GM04504 (cell line): ENCODE measurements around the gene ASF1A.

ENCODE experiments used
- DNase-seq: peaks from one replicate; pipeline ENCODE4 v3.0.0-alpha.2; 2012; ENCODE audit warnings: low read depth

ASF1A gene

GRCh38 chr6:118913161-118913560 lies 19.2 kb downstream of the ASF1A start:
- no peak for DNase-seq

- DNase-seq, result no peak
These were observed 20.6 kb downstream of the ASF1A start for GRCh38 chr6:118914598-118914997.

- no peak for DNase-seq
These were observed 23.8 kb downstream of the ASF1A start for GRCh38 chr6:118917546-118918328.

DNA sequence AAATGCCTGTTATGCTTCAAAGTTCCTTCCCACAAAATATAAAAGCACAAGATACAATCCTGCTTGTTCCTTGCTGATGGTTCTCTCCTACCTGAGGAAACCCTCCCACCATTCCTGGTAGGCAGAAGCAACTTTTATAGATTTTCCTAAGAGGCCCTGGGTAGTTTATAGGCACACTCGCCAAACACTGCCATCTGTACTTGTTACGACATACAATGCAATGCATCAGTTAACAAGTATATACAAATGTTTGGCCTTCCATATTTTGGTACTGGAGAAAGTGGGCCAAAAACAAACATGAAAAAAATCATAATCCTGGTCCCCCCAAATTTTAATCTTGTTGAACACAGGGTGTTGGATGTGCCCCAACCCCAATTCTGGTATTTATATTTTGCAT lies 24.4 kb downstream of the ASF1A start:
- no peak for DNase-seq

DNA sequence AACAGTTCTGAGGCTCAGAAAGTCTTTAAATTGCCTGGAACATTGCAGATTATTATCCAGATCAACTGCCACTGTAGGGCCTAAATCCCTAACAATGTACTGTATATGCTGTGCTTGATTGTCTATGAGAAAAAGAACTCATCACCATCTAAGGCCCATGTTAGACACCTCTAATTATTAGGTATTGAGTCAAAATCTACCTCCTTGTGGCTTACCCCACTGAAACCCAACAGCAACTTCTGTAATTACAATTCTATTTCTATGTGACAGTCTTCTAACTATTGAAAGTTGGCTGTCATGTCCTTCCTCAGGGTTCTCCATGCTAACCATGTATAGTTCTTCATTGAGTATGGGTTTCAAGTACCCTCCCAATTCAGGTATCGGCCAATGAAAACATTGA lies 27.1 kb downstream of the ASF1A start:
- DNase-seq, result no peak

GRCh38 chr6:118923035-118923434 lies 29.1 kb downstream of the ASF1A start:
- DNase-seq, result no peak

- no peak for DNase-seq
These were observed 36.7 kb downstream of the ASF1A start for GRCh38 chr6:118930680-118931079.

- DNase-seq, result no peak
These were observed 37.5 kb downstream of the ASF1A start for GRCh38 chr6:118931436-118931835.

- DNase-seq, result no peak
These were observed 38.5 kb downstream of the ASF1A start for GRCh38 chr6:118932421-118932820.

DNA sequence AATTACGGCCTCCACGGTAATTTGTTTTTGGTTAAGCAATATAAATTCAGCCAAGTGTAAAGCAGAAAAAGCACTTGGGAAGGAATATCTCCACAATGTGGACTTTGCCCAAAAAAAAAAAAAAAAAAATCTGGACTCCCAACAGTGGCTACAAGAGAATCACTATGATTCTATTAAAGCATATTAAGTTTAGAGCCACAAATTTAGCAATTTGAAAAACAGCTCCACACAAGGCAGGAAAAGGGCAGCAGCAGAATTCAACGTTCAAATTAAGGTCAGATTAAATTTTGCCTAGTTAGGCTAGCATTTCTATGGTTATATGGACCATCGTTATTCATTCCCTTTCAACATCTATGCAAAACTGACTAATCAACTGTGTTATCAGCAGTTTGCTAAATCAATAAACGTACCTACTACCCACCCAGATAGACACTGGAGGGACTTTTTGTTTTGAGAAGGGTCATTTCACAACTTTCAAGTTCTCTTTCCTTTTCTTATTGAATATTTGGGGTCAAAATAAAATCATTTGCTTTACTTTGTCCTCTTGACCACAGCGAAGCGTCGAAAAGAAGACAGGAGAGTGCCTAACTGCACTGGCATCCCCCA lies 40.0 kb downstream of the ASF1A start:
- no peak for DNase-seq

DNA sequence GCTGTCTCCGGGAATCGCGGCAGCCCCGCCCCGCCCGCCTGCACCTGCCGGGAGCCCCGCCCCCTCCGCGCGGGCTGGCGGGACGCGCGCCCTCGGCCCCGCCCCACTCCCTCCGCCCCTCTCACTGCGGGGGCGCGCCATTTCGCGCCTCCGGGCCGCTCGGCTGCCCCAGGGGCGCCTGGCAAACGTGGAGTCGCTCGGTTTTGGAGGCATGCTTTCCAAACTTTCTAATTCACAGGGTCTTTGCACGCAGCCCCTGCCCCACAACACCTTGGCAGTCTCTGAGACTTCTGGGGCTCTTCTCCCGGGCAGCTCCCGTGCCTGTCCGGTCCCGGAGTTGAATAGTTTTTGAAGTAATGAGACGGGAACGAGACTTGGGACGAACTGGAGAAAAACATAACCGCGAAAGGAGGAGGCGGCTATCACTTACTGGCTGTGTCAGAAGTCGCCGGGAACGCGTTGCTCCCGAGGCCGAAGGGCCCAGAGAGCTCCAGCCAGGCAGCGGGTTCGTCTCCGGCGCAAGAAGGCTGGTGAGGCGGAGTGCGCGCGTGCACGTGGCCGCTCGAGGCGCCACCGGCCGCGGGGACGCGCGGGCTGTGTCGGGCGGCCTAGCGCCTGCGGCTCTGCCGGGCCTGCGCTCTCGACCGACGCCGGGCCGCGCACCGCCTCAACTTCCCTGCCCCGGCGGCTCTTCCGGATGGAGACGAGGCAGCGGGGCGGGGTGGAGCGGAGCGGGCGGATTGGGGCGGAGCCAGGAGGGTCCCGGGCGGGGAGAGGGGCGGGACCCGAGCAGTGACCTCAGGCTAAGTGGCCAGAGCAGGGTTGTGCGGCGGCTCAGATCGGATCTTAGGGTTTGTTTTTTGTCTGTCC lies 40.7 kb downstream of the ASF1A start, which contains the start of gene MCM9:
Gene MCM9 (minus strand): TSS at position 699 of the 870 bp plus-strand sequence. CDS start 3,436 bp downstream, outside the sequence.
- peak; percentile 53 for DNase-seq

- DNase-seq, result no peak
These were observed 41.3 kb downstream of the ASF1A start for GRCh38 chr6:118935331-118935668.

DNA sequence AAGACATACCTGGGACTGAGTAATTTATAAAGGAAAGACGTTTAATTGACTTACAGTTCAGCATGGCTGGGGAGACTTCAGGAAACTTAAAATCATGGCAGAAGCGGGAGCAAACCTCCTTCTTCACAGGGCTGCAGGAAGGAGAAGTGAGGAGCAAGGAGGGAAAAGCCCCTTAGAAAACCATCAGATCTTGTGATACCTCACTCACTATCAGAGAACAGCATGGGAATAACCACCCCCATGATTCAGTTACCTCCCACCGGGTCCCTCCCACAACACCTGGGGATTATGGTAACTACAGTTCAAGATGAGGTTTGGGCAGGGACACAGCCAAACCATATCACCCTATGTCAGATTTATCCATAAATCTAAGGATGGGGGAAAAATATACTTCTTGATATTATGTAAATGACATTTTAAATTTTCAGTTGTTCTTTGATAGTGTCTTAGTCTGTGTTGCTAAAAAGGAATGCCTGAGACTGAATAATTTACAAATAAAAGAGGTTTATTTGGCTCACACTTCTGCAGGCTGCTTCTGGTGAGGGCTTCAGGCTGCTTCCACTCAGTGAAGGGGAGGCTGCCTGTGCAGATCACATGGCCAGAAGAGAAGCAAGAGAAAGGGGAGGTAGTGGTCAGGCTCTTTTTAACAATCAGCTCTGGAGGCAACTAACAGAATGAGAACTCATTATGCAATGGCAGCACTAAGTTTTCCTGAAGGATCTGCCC lies 42.2 kb downstream of the ASF1A start:
- no peak for DNase-seq

- no peak for DNase-seq
These were observed 45.7 kb downstream of the ASF1A start for GRCh38 chr6:118939683-118940082.

DNA sequence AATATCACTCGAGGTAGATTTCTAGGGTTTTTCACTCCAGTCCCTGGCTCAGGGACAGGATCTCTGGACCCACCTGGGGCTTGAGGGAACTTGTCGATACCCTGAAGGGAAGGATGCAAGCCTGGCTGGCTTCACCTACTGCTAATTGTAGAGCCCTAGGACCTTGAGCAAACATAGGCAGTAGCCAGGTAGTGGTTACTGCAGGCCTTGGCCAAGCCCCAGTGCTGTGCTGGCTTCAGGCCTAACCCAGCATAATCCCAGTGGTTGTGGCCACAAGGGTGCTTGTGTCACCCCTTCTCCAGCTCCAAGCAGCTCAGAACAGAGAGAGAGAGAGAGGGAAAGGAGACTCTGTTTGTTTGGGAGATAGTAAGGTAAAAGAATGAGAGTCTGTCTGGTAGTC lies 46.8 kb downstream of the ASF1A start:
- no peak for DNase-seq

GRCh38 chr6:118945217-118945616 lies 51.3 kb downstream of the ASF1A start:
- DNase-seq, result no peak

GRCh38 chr6:118952683-118953082 lies 58.7 kb downstream of the ASF1A start:
- DNase-seq, result no peak

- no peak for DNase-seq
These were observed 59.4 kb downstream of the ASF1A start for GRCh38 chr6:118953391-118953790.
